CMK (cell line): ENCODE results near the gene TOPORS.

Experiments
- DNase-seq: peaks from one replicate; pipeline ENCODE4 v3.0.0-alpha.2; 2010; ENCODE audit warnings: low read depth

The TOPORS gene

GRCh38 chr9:32502464-32502863, 49.9 kb downstream of the TOPORS start:
- DNase-seq = no peak

- no peak for DNase-seq
Measured at GRCh38 chr9:32501868-32502267, 50.5 kb downstream of the TOPORS start.

GRCh38 chr9:32500768-32501167, 51.6 kb downstream of the TOPORS start:
- no peak for DNase-seq

GRCh38 chr9:32497921-32498320, 54.5 kb downstream of the TOPORS start:
- DNase-seq = no peak

GRCh38 chr9:32490601-32491000, 61.8 kb downstream of the TOPORS start:
- DNase-seq = no peak
